ENCODE results near the gene RALA.
"Not testable (repeated sequence)": the region's sequence is repeated elsewhere in the genome, so short reads cannot be mapped to it uniquely, and the experiment has no call there.

Gene RALA

GRCh38 chr7:39733881-39734632 lies 110.7 kb downstream of the RALA start:
- DNase-seq = no peak

DNA sequence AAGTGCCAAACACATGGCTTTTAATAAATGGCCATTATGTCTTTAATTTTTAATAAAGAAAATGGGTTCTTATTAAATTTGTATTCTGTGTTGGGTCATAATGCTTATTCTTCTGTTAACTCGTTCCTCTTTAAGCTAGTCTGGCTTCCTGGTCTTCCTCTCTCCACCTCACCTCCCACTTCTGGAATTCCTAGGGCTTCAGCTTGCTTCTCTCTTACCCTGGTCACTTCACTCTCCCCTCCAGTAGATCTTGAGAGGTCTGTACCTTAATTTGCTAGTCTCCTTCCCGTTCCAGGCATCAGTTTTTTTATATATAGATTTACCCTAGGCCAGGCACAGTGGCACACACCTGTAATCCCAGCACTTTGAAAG lies 111.2 kb downstream of the RALA start:
- no peak for DNase-seq

- DNase-seq = no peak
Observed at GRCh38 chr7:39735903-39736302, 112.5 kb downstream of the RALA start.

GRCh38 chr7:39741942-39742623 lies 118.7 kb downstream of the RALA start:
- no peak for DNase-seq

GRCh38 chr7:39744620-39745019 lies 121.2 kb downstream of the RALA start:
- DNase-seq = no peak

DNA sequence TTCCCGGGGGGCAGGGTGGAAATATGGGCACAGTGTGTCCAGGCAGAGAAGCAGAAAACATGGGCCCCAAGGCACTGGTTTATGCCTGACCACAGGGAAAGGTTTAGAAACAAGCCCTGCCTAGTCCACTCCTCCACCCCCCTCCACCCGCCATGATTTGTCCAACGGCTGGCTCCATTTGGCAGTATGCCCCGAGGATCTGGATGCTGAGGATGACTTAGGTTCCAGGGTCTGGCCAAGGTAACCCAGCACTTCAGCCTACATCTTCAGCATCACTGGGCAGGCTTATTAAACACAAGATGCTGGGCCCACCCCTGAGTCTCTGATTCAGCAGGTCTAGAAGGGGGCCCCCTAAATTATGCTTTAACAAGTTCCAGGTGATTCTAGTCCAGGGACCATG lies 121.9 kb downstream of the RALA start:
- DNase-seq = no peak

- peak; percentile 67 for DNase-seq
Observed at GRCh38 chr7:39746103-39746819, 122.9 kb downstream of the RALA start.

GRCh38 chr7:39749177-39749576 lies 125.8 kb downstream of the RALA start:
- DNase-seq = no peak

- DNase-seq = no peak
Observed at GRCh38 chr7:39749717-39750116, 126.3 kb downstream of the RALA start.

- no peak for DNase-seq
Observed at GRCh38 chr7:39750253-39751077, 127.1 kb downstream of the RALA start.

DNA sequence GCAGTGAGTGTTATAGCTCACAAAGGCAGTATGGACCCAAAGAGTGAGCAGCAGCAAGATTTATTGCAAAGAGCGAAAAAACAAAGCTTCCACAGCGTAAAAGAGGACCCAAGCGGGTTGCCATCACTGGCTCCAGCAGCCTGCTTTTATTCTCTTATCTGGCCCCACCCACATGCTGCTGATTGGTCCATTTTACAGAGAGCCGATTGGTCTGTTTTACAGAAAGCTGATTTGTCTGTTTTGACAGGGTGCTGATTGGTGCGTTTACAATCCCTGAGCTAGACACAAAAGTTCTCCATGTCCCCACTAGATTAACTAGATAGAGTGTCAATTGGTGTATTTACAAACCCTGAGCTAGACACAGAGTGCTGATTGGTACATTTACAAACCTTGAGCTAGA lies 129.9 kb downstream of the RALA start:
- not testable (repeated sequence) for DNase-seq

- DNase-seq = no peak
Observed at GRCh38 chr7:39753823-39754325, 130.5 kb downstream of the RALA start.

GRCh38 chr7:39754326-39755120 lies 131.2 kb downstream of the RALA start:
- peak; percentile 18 for DNase-seq

- DNase-seq = no peak
Observed at GRCh38 chr7:39757604-39758003, 134.2 kb downstream of the RALA start.
